K562 (cell line): ENCODE measurements around the gene ZAP70. TPM values are rescaled to one million over a fixed set of nuclear protein-coding genes. Genes with fewer than 3 reads are reported as not detected.

ENCODE experiments used
- ATAC-seq: fragments of 200-7000 bp; cut with Tn5 transposase; 3 replicates; pipeline ENCODE4 v1.9.1; 2020; ENCODE audit warnings: moderate library complexity
- BruUV-seq: library from RNA; stranded (reverse); fragments of 400-500 nt; replicated peaks from 2 replicates; lab custom pipeline; 2021; lab: Mats Ljungman, UMichigan
- CTCF ChIA-PET: fragments of 300-600 bp; formaldehyde crosslinking; extraction: SDS; loops from one replicate; lab custom pipeline; 2021; ENCODE audit warnings: low intra/inter-chr PET ratio; lab: Yijun Ruan, JAX
- POLR2A ChIA-PET: fragments of 300-600, 350-650 bp; sonication (Branson Sonifier 250); formaldehyde crosslinking; extraction: SDS; loops from one replicate; lab custom pipeline; 2021; ENCODE audit warnings: antibody characterized with exemption, inconsistent platforms; lab: Yijun Ruan, JAX
- DNase-seq, 4 experiments: peaks; one replicate each; pipeline versions ENCODE4 v3.0.0 to v3.0.0-alpha.2; 2011 to 2018; ENCODE audit warnings: low spot score in 3 of 4, mixed read lengths in 3 of 4; ENCODE audit errors: extremely low read depth in 1 of 4
- FAIRE-seq: peaks from 2 replicates; lab custom pipeline; 2011; peaks lifted over from hg19 to GRCh38; lab: Jason Lieb, UNC
- H2AFZ ChIP-seq: 2 replicates; pipeline ENCODE4 v1.6.0; 2011; ENCODE audit warnings: low read depth, low read length, control low read depth, inconsistent platforms
- H3K27ac ChIP-seq: fragments of 200-600 bp; 3 replicates; pipeline ENCODE4 v1.8.0; 2011; ENCODE audit warnings: low read depth, mild to moderate bottlenecking, control low read depth, inconsistent platforms, low read length, moderate library complexity, mixed read lengths; ENCODE audit errors: extremely low read depth
- H3K27me3 ChIP-seq, 2 experiments: fragments of 300-600 bp in 1 of 2; 2 replicates in 1 of 2; 3 replicates in 1 of 2; pipeline versions ENCODE4 v1.6.0 to v1.8.0; 2011; ENCODE audit warnings: inconsistent platforms in 2 of 2, low read length in 2 of 2, mild to moderate bottlenecking in 1 of 2, mixed read lengths in 1 of 2, moderate library complexity in 1 of 2; ENCODE audit not compliant: control insufficient read depth in 2 of 2, insufficient read depth in 2 of 2
- H3K36me3 ChIP-seq: fragments of 300-600 bp; 3 replicates; pipeline ENCODE4 v1.8.0; 2011; ENCODE audit warnings: mild to moderate bottlenecking, low read length, inconsistent platforms; ENCODE audit not compliant: control insufficient read depth, insufficient read depth
- H3K4me1 ChIP-seq, 2 experiments: fragments of 200-600 bp in 1 of 2; replicated peaks in 1 of 2; 2 replicates in 1 of 2; 3 replicates in 1 of 2; pipeline versions ENCODE4 v1.5.1 to v1.8.0; 2011; ENCODE audit warnings: inconsistent platforms in 2 of 2, low read length in 2 of 2, mild to moderate bottlenecking in 1 of 2, mixed read lengths in 1 of 2, moderate library complexity in 1 of 2; ENCODE audit not compliant: control insufficient read depth in 2 of 2, insufficient read depth in 2 of 2
- H3K4me2 ChIP-seq: 2 replicates; pipeline ENCODE4 v1.6.1; 2011; ENCODE audit warnings: low read length, control low read depth, inconsistent platforms, mixed read lengths; ENCODE audit not compliant: insufficient read depth
- H3K4me3 ChIP-seq: fragments of 200-600 bp; sonication (generic), shearing (Covaris generic); 2 replicates; pipeline ENCODE4 v1.5.1; 2016; ENCODE audit warnings: control low read depth, inconsistent platforms
- H3K79me2 ChIP-seq: fragments of 200-600 bp; 3 replicates; pipeline ENCODE4 v1.8.0; 2011; ENCODE audit warnings: low read length, inconsistent platforms; ENCODE audit not compliant: control insufficient read depth, insufficient read depth
- H3K9ac ChIP-seq, 2 experiments: 2 replicates each; pipeline versions ENCODE4 v1.6.0 to v1.6.1; 2011; ENCODE audit warnings: low read depth in 2 of 2, low read length in 2 of 2, control low read depth in 1 of 2, inconsistent platforms in 1 of 2, mild to moderate bottlenecking in 1 of 2, mixed read lengths in 1 of 2; ENCODE audit not compliant: insufficient read depth in 1 of 2
- H3K9me1 ChIP-seq: one replicate; pipeline ENCODE4 v1.6.0; 2011; ENCODE audit warnings: inconsistent platforms, mild to moderate bottlenecking, low read length, moderate library complexity; ENCODE audit not compliant: control insufficient read depth, insufficient read depth
- H3K9me3 ChIP-seq: replicated peaks from 2 replicates; pipeline ENCODE4 v1.5.1; 2011; ENCODE audit warnings: low read depth, low read length, inconsistent platforms; ENCODE audit not compliant: control insufficient read depth, insufficient read depth
- H4K20me1 ChIP-seq: replicated peaks from 2 replicates; pipeline ENCODE4 v1.6.1; 2011; ENCODE audit warnings: low read length, inconsistent platforms, mixed read lengths; ENCODE audit not compliant: control insufficient read depth, insufficient read depth
- CBX5 ChIP-seq: IDR thresholded peaks from 2 replicates; pipeline ENCODE4 v1.6.1; 2014; ENCODE audit warnings: low read depth, borderline replicate concordance
- ZNF707 ChIP-seq: fragments of 250-450 bp; sonication (Bioruptor Pico); conservative IDR thresholded peaks from 2 replicates; pipeline ENCODE4 v1.8.0; 2022; ENCODE audit warnings: inconsistent platforms, mild to moderate bottlenecking, moderate library complexity
- WGBS: fragments of 100-300 bp; shearing (Covaris generic); methylation state at CpG from one replicate; pipeline ENCODE4 v1.1.6; 2016; ENCODE audit warnings: low coverage, mixed read lengths; ENCODE audit not compliant: insufficient coverage; ENCODE audit errors: missing lambda C conversion rate; 5-methylcytosine and 5-hydroxymethylcytosine counted together
- in situ Hi-C: fragments of 300-500 bp; cut with MboI; formaldehyde crosslinking; loops from 4 replicates; pipeline ENCODE4 v1.15.0; 2018; ENCODE audit warnings: inconsistent platforms, mixed read lengths
- intact Hi-C: fragments of 100-400 bp; cut with micrococcal nuclease; formaldehyde crosslinking; loops from 2 replicates; pipeline ENCODE4 v1.14.2; 2022
- polyA plus RNA-seq, 8 experiments: library from polyadenylated mRNA; depleted of rRNA in 4 of 8; stranded (reverse) in 5 of 8; unstranded in 3 of 8; fragments of >200 nt; fragmentation: Nextera tagmentation in 2 of 8; fragmentation: Illumina TruSeq in 1 of 8; extraction: Ambion mirVana in 2 of 8; extraction: Trizol in 1 of 8; gene quantifications; 2 replicates each; pipeline versions ENCODE4 v1.2.1 to v1.2.3, GENCODE V29; 2011 to 2014; ENCODE audit warnings: inconsistent platforms in 1 of 8, missing spikeins in 1 of 8
- total RNA-seq, 7 experiments: library from RNA; depleted of rRNA in 6 of 7; stranded (reverse); fragments of >200 nt in 6 of 7; fragmentation: Illumina TruSeq in 2 of 7; extraction: Trizol in 2 of 7; gene quantifications; 2 replicates each; pipeline versions ENCODE4 v1.2.1 to v1.2.3, GENCODE V29; 2011 to 2021; ENCODE audit warnings: low replicate concordance in 1 of 7
- TF ChIP-seq, protein P1 (sequence below), 3 experiments: fragments of 200-800 bp in 1 of 3; sonication (Bioruptor generic) in 1 of 3; sonication (generic) in 1 of 3; formaldehyde crosslinking in 1 of 3; IDR thresholded peaks; 2 replicates each; pipeline versions ENCODE4 v1.6.1 to v1.8.0; 2016 to 2022; ENCODE audit warnings: mild to moderate bottlenecking in 2 of 3, missing compliant biosample characterization in 2 of 3, missing genetic modification characterization in 2 of 3, missing genetic modification reagents in 1 of 3
- TF ChIP-seq, protein P2 (sequence below), 2 experiments: fragments of 150-350 bp in 1 of 2; IDR thresholded peaks; 2 replicates each; pipeline ENCODE4 v1.6.1; 2012 to 2016; ENCODE audit warnings: low read depth in 2 of 2, low read length in 2 of 2, mild to moderate bottlenecking in 1 of 2, moderate library complexity in 1 of 2

The ZAP70 gene
- total and polyA plus RNA-seq, 9 of the 15 experiments (the other 6 are each of a cell fraction or from before 2014, with no cell fraction given): 0.06 to 0.80 (median 0.21) TPM; not detected in 1

DNA sequence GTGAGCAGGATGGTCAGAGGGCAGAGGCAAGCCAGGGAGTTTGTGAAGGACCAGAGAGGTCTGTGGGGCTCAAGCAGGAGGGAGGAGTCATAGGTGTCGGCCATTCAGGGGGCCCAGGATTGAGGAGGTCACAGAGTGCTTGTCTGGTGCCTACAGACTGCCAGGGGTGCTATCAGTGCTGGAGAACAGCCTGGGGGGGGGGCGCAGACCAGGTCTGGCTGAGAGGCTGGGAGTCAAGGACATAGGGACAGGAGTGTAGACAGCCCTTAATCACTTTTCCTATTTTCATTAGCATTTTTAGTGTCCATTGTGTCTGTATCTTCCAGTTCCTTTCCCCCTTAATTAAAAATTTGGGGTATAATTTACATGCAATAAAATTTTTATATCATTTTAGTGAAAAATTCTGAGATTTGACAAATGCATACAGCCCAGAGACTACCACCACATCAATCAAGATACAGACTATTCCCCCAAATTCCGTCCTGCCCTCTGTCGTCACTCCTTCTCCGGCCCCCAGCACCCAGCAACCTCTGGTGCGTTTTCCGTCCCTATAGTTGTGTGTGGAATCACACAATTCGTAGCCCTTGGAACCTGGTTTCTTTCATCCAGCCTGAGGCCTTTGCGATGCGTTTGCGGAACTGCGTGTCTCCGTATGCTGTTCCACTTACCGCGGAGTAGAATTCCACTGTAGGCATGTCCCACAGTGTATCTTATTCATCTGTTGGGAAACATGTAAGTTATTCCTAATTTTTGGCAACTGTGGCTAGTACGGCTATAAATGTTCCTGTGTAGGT lies 6.2 kb downstream of the ZAP70 start:
- POLR2A ChIA-PET: no interaction called here
- no peaks in the 10 kb centered on the region for H3K9me3 ChIP-seq
- H3K4me1 ChIP-seq: peaks cover 0 to 23% of the 10 kb centered on the region in 2 experiments; a peak in 2 of 5 replicates
- H4K20me1 ChIP-seq: peaks cover 4% of the 10 kb centered on the region; the same call in 1 of the 2 replicates
- no peak overlapping the region for H2AFZ ChIP-seq
- CTCF ChIA-PET: no interaction called here
- intact Hi-C loops (no loop called here), in situ Hi-C loops (no loop called here)
- 60% methylated on average over 14 of the region's 16 CpGs for WGBS
- TF ChIP-seq ZNF707 (CRISPR knock-in tag): no peak
- TF ChIP-seq, protein P1, sequence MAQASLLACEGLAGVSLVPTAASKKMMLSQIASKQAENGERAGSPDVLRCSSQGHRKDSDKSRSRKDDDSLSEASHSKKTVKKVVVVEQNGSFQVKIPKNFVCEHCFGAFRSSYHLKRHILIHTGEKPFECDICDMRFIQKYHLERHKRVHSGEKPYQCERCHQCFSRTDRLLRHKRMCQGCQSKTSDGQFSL (CRISPR knock-in tag; IDR thresholded peaks at IDR 0.05): 0 out of 2 replicates have a peak, but pooled peaks have one; percentile 42
- TF ChIP-seq, protein P1 (tag; IDR thresholded peaks at IDR 0.05): no peak
- TF ChIP-seq CBX5: no peak
- TF ChIP-seq, protein P2, sequence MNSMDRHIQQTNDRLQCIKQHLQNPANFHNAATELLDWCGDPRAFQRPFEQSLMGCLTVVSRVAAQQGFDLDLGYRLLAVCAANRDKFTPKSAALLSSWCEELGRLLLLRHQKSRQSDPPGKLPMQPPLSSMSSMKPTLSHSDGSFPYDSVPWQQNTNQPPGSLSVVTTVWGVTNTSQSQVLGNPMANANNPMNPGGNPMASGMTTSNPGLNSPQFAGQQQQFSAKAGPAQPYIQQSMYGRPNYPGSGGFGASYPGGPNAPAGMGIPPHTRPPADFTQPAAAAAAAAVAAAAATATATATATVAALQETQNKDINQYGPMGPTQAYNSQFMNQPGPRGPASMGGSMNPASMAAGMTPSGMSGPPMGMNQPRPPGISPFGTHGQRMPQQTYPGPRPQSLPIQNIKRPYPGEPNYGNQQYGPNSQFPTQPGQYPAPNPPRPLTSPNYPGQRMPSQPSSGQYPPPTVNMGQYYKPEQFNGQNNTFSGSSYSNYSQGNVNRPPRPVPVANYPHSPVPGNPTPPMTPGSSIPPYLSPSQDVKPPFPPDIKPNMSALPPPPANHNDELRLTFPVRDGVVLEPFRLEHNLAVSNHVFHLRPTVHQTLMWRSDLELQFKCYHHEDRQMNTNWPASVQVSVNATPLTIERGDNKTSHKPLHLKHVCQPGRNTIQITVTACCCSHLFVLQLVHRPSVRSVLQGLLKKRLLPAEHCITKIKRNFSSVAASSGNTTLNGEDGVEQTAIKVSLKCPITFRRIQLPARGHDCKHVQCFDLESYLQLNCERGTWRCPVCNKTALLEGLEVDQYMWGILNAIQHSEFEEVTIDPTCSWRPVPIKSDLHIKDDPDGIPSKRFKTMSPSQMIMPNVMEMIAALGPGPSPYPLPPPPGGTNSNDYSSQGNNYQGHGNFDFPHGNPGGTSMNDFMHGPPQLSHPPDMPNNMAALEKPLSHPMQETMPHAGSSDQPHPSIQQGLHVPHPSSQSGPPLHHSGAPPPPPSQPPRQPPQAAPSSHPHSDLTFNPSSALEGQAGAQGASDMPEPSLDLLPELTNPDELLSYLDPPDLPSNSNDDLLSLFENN (IDR thresholded peaks at IDR 0.05; ENCODE audit: low read depth in 2 of 2, low read length in 2 of 2): no peak
- H3K9me1 ChIP-seq: no peaks in the 10 kb centered on the region
- no peaks in the 10 kb centered on the region for H3K36me3 ChIP-seq
- H3K4me3 ChIP-seq: no peak overlapping the region
- DNase-seq (peak in 1 of 4 experiments; percentile 29), ATAC-seq (no peak), FAIRE-seq (no peak)
- H3K4me2 ChIP-seq: no peak overlapping the region
- H3K27me3 ChIP-seq: peaks cover 0 to 19% of the 10 kb centered on the region in 2 experiments; a peak in 2 of 5 replicates
- no TSS peak for BruUV-seq
- H3K79me2 ChIP-seq: no peaks in the 10 kb centered on the region
- H3K9ac ChIP-seq: no peak overlapping the region
- H3K27ac ChIP-seq: no peak overlapping the region
